GM19397 (cell line): ENCODE results near the gene MYL7.

Source experiments
- ATAC-seq: cut with Tn5 transposase; IDR thresholded peaks from one replicate; pipeline ENCODE4 v1.9.1; 2021; ENCODE audit warnings: mild to moderate bottlenecking, moderate library complexity; ENCODE audit not compliant: unreplicated experiment

Gene MYL7

DNA sequence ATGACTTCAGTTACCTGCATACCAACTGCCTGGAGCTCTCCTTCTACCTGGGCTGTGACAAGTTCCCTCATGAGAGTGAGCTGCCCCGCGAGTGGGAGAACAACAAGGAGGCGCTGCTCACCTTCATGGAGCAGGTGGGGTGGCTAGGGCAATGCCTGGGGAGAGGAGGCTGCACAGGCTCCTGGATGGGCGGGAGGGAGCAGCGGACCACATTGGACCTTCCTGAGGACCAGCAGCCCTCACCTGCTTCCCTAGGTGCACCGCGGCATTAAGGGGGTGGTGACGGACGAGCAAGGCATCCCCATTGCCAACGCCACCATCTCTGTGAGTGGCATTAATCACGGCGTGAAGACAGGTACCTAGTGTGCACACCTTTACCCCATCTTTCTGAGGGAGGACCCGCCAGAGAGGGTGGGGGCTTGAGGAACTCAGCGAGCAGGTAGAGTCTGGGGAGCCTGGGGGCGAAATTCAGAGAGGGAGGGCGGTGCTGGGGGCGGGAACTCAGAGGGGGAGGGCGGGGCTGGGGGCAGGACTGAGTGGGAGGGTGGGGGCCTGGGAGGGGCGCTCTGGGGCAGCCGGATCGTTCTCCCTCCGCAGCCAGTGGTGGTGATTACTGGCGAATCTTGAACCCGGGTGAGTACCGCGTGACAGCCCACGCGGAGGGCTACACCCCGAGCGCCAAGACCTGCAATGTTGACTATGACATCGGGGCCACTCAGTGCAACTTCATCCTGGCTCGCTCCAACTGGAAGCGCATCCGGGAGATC, 28.0 kb downstream of the MYL7 start:
- no peak for ATAC-seq

DNA sequence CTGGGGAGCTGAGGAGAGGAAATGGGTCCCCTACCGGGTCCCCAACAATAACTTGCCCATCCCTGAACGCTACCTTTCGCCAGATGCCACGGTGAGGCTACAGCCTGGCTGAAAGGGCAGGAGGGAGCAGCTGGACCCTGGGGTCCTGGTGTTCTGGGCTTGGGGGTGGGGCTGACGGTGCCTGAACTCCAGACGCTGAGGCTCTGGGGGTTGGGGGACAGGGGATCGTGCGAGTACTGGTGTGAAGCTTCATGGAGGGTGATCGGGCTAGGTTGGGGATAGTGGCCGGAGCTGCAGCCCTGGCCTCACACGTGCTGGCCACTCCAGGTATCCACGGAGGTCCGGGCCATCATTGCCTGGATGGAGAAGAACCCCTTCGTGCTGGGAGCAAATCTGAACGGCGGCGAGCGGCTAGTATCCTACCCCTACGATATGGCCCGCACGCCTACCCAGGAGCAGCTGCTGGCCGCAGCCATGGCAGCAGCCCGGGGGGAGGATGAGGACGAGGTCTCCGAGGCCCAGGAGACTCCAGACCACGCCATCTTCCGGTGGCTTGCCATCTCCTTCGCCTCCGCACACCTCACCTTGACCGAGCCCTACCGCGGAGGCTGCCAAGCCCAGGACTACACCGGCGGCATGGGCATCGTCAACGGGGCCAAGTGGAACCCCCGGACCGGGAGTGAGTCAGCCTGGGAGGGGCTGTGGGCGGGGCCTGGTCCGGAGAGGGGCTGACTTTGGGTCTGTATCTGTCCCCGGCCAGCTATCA, 28.7 kb downstream of the MYL7 start:
- no peak for ATAC-seq

DNA sequence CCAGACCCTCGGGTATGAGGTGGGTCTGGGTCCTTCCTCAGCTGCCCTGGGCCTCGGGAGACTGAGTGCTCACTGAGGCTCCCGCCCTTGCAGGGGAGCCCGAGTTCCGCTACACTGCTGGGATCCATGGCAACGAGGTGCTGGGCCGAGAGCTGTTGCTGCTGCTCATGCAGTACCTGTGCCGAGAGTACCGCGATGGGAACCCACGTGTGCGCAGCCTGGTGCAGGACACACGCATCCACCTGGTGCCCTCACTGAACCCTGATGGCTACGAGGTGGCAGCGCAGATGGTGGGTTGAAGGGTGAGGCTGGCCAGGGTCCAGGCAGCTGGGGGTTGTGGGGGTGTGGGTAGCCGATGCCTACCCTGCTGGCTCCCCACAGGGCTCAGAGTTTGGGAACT, 29.4 kb downstream of the MYL7 start:
- no peak for ATAC-seq

DNA sequence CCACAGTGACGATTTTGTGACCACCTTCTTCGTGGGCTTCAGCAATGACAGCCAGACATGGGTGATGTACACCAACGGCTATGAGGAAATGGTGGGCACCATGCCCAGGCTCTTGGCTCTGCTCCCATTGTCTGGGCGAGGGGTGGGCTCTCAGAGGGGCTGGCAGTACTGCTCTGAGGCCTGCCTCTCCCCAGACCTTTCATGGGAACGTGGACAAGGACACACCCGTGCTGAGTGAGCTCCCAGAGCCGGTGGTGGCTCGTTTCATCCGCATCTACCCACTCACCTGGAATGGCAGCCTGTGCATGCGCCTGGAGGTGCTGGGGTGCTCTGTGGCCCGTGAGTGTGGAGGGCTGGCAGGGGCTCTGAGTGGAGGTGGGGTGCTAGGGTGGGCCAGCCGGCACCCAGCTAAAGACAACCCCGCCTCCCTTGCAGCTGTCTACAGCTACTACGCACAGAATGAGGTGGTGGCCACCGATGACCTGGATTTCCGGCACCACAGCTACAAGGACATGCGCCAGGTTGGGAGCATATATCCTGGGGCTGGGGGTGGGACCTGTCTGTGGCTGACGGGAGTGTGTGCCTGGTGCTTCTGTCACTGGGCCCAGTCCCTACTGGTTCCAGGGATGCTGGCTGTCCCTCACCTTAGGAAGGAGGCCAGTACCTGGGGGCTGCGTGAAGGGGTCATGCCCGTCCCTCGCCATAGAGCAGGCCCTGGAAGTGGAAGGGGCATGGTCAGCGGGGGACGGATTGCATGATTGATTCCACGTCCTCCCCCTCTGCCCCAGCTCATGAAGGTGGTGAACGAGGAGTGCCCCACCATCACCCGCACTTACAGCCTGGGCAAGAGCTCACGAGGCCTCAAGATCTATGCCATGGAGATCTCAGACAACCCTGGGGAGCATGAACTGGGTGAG, 30.2 kb downstream of the MYL7 start:
- ATAC-seq, result no peak

DNA sequence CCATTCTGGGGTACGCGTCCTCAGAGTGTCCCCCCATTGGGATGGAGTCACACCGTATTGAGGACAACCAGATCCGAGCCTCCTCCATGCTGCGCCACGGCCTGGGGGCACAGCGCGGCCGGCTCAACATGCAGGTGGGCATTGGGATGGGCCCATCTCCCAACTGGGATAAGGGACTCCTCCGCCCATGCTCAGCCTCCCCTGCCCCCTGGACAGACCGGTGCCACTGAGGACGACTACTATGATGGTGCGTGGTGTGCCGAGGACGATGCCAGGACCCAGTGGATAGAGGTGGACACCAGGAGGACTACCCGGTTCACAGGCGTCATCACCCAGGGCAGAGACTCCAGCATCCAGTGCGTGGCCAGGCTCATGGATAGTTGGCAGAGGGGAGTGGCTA, 31.1 kb downstream of the MYL7 start:
- no peak for ATAC-seq

DNA sequence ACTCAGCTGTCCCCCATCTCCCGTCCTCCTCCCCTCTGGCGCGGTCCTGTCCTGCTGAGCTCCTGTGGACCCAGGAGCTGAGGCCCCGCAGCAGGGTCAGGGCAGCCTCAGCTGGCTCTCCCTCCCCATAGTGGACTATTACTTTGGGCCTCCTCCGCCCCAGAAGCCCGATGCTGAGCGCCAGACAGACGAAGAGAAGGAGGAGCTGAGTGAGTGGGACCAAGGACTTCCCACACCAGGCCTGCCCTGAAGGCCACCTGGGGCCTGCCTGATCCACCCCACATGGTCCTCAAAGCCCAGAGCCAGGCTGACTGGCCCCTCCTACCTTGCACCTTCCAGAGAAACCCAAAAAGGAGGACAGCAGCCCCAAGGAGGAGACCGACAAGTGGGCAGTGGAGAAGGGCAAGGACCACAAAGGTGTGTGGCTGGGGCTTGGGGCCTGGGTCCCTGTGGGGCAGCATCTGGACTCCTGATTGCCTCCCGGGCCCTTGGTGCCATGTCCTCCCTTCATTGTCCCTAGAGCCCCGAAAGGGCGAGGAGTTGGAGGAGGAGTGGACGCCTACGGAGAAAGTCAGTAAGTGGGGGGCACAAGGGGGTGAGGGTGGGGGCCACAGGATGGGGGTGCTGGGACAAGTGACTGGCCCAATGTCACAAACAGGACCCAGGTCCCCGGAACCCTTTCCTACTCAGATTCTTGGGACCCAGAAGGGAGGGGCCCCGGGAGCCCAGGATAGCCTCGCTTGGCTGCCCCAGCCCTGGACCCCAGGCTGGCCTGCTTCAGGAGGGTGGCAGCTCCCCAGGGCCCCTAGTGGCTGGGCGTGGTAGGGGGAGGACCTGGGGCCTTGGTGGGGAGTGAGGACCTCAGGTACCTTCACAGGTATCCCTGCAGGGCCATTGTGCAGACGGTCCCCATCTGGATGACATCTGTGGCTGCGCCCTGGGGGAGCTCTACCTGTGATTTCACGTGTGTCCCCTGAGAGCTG, 32.1 kb downstream of the MYL7 start:
- no peak for ATAC-seq

DNA sequence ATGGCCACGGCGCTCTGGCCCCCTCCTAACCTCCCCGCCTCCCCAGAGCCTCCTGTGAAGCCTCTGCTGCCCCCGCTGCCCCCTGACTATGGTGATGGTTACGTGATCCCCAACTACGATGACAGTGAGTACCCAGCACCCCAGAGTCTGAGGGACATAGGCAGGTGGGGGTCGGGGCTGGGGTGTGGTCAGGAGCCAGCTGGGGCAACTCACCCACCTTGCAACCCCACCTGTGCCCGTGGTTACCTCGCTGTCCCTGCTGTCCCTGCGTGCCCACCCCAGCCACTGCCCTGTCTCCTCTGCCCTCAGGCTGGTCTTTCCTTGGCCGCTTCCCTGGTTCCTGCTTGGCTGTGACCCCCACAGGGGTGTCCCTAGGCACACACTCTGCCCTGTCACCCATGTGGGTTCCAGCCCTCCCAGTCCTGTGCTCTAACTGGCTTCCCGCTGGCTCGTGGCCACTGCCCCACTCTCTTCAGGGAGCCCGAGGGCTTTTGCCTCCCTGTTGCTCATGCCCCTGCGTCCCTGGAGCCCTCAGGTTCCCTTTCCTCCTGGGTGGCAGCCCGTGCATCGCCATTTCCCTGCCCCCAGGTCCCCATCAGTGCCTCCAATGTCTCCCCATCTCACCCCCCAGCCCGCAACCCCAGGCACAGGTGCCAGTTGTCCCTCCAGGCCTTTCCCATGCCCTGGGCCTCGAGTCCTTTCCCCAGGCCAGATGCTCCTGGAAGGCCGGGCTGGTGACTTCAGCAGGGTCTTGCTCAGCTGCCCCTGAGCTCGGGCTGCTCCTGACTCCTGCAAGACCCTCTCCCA, 33.0 kb downstream of the MYL7 start:
- no peak for ATAC-seq

DNA sequence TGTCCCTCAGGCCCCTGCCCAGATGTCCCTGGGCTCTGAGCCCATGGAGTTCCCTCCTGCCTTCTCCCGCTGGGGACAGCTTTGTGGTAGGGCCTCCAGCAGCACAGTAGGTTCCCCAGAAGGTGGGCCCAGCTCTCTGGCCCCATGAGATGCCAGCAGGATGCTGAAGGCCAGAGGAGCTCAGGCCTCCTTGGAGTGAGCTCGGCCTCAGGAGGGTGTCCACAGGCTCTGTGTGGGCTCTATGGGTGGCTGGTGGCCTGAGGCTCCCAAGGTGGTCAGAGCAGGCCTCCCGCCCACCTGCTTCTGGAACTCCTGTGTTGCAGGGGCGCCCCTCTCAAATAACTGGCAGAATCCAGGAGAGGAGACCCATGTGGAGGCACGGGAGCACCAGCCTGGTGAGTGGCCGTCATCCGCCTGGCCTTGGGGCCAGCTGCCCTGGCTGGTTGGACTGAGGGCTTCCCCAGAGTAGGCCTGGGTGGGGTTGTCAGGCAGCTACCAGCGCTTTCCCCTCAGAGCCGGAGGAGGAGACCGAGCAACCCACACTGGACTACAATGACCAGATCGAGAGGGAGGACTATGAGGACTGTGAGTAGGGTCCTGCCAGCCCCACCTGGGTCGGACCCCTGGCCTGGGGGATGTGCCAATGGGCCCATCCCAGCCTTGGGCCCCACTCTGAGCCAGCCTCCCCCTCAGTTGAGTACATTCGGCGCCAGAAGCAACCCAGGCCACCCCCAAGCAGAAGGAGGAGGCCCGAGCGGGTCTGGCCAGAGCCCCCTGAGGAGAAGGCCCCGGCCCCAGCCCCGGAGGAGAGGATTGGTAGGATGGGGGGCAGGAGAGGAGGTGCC, 33.8 kb downstream of the MYL7 start:
- ATAC-seq, result no peak

DNA sequence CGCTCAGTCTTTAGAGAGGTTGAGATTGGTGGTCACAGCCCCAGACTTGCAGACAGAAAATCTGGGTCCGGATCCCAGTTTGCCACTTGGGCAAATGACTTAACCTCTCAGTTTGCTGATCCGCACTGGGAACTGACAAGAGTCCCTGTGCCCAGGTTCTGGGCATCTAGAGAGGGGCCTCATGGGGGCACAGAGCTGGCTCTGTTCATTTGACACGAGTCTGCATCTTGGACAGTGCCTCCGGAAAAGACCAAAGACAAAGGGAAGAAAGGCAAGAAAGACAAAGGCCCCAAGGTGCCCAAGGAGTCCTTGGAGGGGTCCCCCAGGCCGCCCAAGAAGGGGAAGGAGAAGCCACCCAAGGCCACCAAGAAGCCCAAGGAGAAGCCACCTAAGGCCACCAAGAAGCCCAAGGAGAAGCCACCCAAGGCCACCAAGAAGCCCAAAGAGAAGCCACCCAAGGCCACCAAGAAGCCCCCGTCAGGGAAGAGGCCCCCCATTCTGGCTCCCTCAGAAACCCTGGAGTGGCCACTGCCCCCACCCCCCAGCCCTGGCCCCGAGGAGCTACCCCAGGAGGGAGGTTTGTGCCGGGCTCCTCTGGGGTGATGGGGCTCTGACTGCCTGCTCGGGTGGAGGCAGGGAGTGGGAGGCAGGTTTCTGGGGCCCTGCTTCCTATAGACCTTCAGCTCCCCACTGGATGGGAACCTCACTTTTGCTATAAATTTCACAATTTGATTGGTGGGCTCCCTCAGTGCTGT, 34.6 kb downstream of the MYL7 start:
- no peak for ATAC-seq

DNA sequence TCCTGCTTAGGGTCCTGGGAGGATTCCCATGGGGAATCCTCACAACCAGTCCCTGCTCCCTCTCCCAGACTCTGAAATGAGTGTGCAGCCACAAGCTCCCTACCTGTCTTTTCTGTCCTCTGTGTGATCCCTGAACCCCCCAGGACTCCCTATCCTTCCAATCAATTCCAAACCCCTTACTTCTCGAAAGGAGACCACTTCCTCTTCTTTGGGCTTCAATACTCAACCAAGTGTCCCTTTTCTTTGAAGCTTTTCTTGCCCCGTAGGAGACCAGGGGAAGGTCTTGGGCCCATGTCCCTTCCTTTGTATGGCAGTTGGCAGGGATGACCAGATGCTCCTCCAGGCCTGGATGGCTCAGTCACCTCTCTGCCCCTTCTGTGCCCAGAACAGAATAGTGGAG, 35.3 kb downstream of the MYL7 start:
- ATAC-seq, result no peak

DNA sequence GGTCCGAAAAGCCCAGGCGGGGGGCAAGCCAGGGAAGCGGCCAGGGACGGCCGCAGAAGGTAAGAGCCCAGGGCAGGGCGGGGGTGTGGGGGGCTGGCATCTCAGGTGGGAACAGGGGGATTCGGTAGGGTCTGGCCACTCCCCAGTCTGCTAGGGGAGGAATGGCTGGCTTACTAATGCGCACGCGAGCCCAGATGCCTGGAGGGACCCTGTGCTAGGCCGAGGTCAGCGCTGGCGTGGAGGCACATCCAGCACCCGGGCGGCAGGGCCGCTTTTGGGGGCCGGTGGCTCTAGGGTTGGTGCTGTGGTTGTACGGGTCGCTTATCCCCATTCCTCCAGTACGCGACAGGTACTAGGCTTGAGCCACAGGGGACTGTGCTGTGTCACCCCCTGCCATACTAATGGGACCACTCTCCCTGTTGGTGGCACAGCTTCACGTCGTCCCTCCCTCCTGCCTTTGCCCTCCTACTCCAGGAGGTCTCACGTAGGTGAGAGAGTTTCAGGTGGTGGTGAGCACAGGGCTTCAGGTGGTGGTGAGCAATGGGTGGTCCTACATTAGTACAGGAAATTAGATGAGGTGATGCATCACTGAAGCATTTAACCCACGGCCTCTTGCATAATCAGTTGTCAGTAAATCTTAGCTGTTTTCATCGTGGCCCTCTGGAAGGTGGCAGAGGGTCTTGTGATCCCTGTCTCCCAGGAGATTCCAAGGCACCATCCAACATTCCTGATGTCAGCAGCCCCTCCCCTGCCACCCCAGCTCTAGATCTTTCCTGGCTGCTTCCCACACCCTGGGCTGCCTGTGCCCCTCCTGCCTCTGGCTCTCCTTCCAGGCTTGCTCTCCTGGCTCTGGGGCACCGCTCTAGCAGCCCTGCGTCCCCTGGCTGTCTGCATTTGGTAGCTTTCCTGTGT, 36.0 kb downstream of the MYL7 start:
- no peak for ATAC-seq

DNA sequence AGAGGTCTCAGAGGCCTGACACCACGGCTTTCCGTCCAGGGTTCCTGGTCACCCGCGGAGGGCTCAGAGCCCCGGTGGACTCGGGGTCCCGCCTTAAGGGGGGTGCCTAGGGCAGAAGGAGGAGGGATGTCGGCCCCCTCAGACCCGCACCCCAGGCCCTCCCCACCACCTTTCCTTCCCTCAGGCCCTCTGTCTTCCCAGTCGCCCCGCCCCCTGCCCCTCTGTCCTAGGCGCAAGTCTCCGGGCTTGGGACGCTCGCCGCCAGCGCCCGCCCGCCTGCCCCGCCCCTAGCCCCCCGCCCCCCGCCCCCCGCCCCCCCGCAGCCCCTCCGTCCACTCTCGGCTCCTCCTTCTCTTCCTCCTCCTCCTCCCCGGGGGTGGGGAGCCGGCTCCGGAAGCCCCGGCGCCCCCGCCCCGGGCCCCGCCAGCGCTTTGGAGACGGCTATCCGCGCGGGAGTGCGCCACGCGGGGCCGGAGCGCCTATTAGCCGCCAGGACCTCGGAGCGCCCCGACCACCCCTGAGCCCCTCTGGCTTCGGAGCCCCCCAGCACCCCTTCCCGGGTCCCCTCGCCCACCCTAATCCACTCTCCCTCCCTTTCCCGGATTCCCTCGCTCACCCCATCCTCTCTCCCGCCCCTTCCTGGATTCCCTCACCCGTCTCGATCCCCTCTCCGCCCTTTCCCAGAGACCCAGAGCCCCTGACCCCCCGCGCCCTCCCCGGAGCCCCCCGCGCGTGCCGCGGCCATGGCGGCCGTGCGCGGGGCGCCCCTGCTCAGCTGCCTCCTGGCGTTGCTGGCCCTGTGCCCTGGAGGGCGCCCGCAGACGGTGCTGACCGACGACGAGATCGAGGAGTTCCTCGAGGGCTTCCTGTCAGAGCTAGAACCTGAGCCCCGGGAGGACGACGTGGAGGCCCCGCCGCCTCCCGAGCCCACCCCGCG, 36.9 kb downstream of the MYL7 start, which contains the start of gene AEBP1:
Gene AEBP1, plus strand, starts transcription at position 423 of the 937 bp plus-strand sequence. Its CDS starts 321 bp downstream, at position 744.
- no peak for ATAC-seq

DNA sequence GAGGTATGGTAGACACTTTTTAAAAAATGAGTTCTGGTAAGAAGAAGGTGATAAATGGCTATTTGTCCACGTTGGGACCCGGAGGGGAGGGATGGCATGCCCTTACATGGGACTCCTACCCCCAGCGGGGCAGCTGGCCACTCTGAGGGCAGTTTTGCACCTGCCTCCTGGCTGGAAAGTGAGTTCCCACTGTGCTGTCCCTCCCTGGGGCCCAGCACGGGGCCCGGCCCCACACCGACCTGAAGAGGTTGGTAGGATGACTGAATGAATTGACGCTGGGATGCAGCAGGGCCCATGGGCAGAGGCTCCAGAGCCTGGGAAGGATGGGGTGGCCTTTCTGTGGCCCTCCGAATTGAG, 37.6 kb downstream of the MYL7 start:
- no peak for ATAC-seq

DNA sequence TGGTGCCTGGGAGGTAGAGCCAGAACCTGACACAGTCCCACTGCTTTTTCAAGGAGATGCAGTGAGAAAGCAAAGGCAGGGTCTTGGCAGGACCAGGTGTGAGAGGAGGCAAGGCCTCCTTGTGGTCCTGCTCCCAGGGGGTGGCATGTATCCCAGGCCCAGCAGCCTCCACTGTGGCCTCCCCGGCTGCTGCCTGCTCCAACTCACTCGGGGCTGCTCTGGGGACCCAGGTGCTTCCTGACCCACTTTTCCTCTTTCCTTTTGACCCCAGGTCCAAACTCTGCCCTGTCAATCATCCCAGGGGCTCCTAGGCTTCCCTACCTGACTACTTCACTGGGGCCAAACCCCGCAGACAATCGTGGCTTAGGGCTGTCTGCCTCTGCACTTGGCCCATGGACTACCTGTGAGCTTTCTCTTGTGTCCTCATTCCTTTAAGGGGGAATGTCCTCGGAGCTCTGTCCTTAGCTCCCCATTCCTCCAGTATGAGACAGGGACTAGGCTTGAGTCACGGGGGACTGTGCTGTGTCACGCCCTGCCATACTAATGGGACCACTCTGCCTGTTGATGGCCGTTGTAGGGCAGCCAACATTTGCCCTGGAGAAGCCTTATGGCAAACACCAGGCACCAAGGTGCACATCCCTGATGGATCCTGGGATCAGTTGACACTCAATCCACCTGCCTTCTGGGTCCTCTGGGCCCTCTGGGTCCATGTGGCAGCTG, 38.1 kb downstream of the MYL7 start:
- ATAC-seq, result no peak
